Tongue (tissue), 2 donors: ENCODE measurements around the gene DUSP7. TPM values are rescaled to one million over a fixed set of nuclear protein-coding genes. Genes with fewer than 3 reads are reported as not detected.

Experiments used
- DNase-seq: peaks from one replicate; pipeline ENCODE4 v3.0.0-alpha.2; 2015
- total RNA-seq: library from RNA; depleted of rRNA; stranded (reverse); fragments of >200 nt; gene quantifications from one replicate; pipeline ENCODE4 v1.2.3, GENCODE V29; 2014

Gene DUSP7
- total RNA-seq, 1 donor from 2014 or later, result 18.5 TPM

- peak; percentile 91 for DNase-seq
Measured at GRCh38 chr3:52068055-52068571, 11.7 kb upstream of the DUSP7 start.

- DNase-seq, result no peak
Measured at GRCh38 chr3:52067526-52067925, 11.2 kb upstream of the DUSP7 start.

- no peak for DNase-seq
Measured at GRCh38 chr3:52067046-52067445, 10.7 kb upstream of the DUSP7 start.

GRCh38 chr3:52065264-52065756 is 8.9 kb upstream of the DUSP7 start:
- DNase-seq, result no peak

GRCh38 chr3:52064561-52064960 is 8.2 kb upstream of the DUSP7 start:
- DNase-seq, result no peak

GRCh38 chr3:52063026-52063723 is 6.8 kb upstream of the DUSP7 start:
- DNase-seq, result peak; percentile 40

- no peak for DNase-seq
Measured at GRCh38 chr3:52062505-52062904, 6.1 kb upstream of the DUSP7 start.

GRCh38 chr3:52061121-52061910 is 4.9 kb upstream of the DUSP7 start:
- no peak for DNase-seq

GRCh38 chr3:52059781-52060180 is 3.4 kb upstream of the DUSP7 start:
- no peak for DNase-seq

GRCh38 chr3:52057812-52058495 is 1.6 kb upstream of the DUSP7 start:
- DNase-seq, result no peak

GRCh38 chr3:52056968-52057811 is 819 bp upstream of the DUSP7 start:
- DNase-seq, result peak; percentile 100

GRCh38 chr3:52055537-52056351 is 627 bp downstream of the DUSP7 start:
- peak; percentile 64 for DNase-seq

GRCh38 chr3:52054661-52055511 is 1.5 kb downstream of the DUSP7 start:
- DNase-seq, result no peak

GRCh38 chr3:52053307-52054304 is 2.8 kb downstream of the DUSP7 start:
- no peak for DNase-seq

- no peak for DNase-seq
Measured at GRCh38 chr3:52052831-52053306, 3.5 kb downstream of the DUSP7 start.

GRCh38 chr3:52051444-52051843 is 4.9 kb downstream of the DUSP7 start:
- DNase-seq, result no peak

- no peak for DNase-seq
Measured at GRCh38 chr3:52050571-52050970, 5.8 kb downstream of the DUSP7 start.

GRCh38 chr3:52049503-52049902 is 6.9 kb downstream of the DUSP7 start:
- no peak for DNase-seq
